ENCODE measurements around the gene GAL3ST1. TPM values are rescaled to one million over a fixed set of nuclear protein-coding genes. Genes with fewer than 3 reads are reported as not detected.

The GAL3ST1 gene
- total and polyA plus RNA-seq, 10 of the 15 experiments (the other 5 are each of a cell fraction or from before 2014, with no cell fraction given): not detected

GRCh38 chr22:30519842-30520425 lies 54.5 kb downstream of the GAL3ST1 start:
- ChIA-PET RAD21 (ENCODE audit: unreplicated experiment) (interaction anchor here (0.7 kb wide), 1 partner anchor 10 kb away, joined by 3 read pairs; no protein-coding TSS in a partner anchor), SMC1A (ENCODE audit: uncharacterized antibody, unreplicated experiment) (no interaction called here), CTCF (no interaction called here), POLR2A (no interaction called here)
- no TSS peak for BruUV-seq (replicated peaks)
- Histone ChIP-seq H3K4me3 (no peak overlapping the region), H3K27ac (ENCODE audit: control insufficient read depth, insufficient read depth) (no peak overlapping the region), H3K27me3 (replicated peaks in 1 of 2; ENCODE audit: control insufficient read depth in 2 of 2, insufficient read depth in 2 of 2, low read length in 1 of 2) (peaks cover 0 to 3% of the 10 kb centered on the region in 2 experiments; a peak in 2 of 4 replicates), H3K4me2 (ENCODE audit: control insufficient read depth, insufficient read depth) (no peak overlapping the region), H3K9ac (ENCODE audit: control insufficient read depth, insufficient read depth, low read length) (no peak overlapping the region), H3K4me1 (ENCODE audit: control insufficient read depth, insufficient read depth, low read length) (no peaks in the 10 kb centered on the region), H3K36me3 (ENCODE audit: control insufficient read depth in 2 of 2, insufficient read depth in 2 of 2, low read length in 1 of 2) (no peaks in the 10 kb centered on the region), H3K79me2 (ENCODE audit: control insufficient read depth, insufficient read depth, low read length) (no peaks in the 10 kb centered on the region), H3K9me3 (replicated peaks; ENCODE audit: control insufficient read depth, insufficient read depth, low read length) (no peaks in the 10 kb centered on the region), H2AFZ (ENCODE audit: control insufficient read depth, low read depth, low read length) (no peak overlapping the region), H4K20me1 (ENCODE audit: control insufficient read depth, insufficient read depth) (no peaks in the 10 kb centered on the region)
- no peak for FAIRE-seq
- in situ Hi-C loops (cut with MboI) (no loop called here), intact Hi-C loops (cut with micrococcal nuclease; ENCODE audit: unreplicated experiment) (no loop called here)
- DNase-seq (ENCODE audit: low read depth, low spot score): no peak
- ATAC-seq: no peak
- WGBS (ENCODE audit: insufficient coverage, insufficient replicate concordance, low lambda C conversion rate, missing lambda C conversion rate): 50% methylated on average over 7 of the region's 7 CpGs
- no peak for TF ChIP-seq MTA3 (IDR thresholded peaks at IDR 0.05; ENCODE audit: borderline replicate concordance, low read length)
- no peak for TF ChIP-seq NBN (IDR thresholded peaks at IDR 0.05)
- no peak for TF ChIP-seq ZNF622 (IDR thresholded peaks at IDR 0.05)
- no peak for TF ChIP-seq PML (IDR thresholded peaks at IDR 0.05; ENCODE audit: low read length)
- no peak for TF ChIP-seq IRF5 (IDR thresholded peaks at IDR 0.05; ENCODE audit: borderline replicate concordance)
- TF ChIP-seq ATF3 (IDR thresholded peaks at IDR 0.05; ENCODE audit: borderline replicate concordance, extremely low read depth, low read depth, low read length): no peak
- TF ChIP-seq REST (IDR thresholded peaks at IDR 0.05; ENCODE audit: low read depth, low read length): no peak
- TF ChIP-seq, protein P1, sequence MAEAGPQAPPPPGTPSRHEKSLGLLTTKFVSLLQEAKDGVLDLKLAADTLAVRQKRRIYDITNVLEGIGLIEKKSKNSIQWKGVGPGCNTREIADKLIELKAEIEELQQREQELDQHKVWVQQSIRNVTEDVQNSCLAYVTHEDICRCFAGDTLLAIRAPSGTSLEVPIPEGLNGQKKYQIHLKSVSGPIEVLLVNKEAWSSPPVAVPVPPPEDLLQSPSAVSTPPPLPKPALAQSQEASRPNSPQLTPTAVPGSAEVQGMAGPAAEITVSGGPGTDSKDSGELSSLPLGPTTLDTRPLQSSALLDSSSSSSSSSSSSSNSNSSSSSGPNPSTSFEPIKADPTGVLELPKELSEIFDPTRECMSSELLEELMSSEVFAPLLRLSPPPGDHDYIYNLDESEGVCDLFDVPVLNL (IDR thresholded peaks at IDR 0.05; ENCODE audit: low read depth, low read length): no peak
- no peak for TF ChIP-seq RFX5 (IDR thresholded peaks at IDR 0.05; ENCODE audit: low read depth, low read length)
- no peak for TF ChIP-seq GATAD2B (conservative IDR thresholded peaks at IDR 0.05; ENCODE audit: low read depth)
- TF ChIP-seq, protein P2, sequence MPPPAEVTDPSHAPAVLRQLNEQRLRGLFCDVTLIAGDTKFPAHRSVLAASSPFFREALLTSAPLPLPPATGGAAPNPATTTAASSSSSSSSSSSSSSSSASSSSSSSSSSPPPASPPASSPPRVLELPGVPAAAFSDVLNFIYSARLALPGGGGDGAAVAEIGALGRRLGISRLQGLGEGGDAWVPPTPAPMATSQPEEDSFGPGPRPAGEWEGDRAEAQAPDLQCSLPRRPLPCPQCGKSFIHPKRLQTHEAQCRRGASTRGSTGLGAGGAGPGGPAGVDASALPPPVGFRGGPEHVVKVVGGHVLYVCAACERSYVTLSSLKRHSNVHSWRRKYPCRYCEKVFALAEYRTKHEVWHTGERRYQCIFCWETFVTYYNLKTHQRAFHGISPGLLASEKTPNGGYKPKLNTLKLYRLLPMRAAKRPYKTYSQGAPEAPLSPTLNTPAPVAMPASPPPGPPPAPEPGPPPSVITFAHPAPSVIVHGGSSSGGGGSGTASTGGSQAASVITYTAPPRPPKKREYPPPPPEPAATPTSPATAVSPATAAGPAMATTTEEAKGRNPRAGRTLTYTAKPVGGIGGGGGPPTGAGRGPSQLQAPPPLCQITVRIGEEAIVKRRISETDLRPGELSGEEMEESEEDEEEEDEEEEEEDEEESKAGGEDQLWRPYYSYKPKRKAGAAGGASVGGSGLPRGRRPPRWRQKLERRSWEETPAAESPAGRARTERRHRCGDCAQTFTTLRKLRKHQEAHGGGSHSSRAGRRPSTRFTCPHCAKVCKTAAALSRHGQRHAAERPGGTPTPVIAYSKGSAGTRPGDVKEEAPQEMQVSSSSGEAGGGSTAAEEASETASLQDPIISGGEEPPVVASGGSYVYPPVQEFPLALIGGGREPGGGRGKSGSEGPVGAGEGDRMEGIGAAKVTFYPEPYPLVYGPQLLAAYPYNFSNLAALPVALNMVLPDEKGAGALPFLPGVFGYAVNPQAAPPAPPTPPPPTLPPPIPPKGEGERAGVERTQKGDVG (CRISPR knock-in tag; IDR thresholded peaks at IDR 0.05): no peak

Data from GM12878 (cell line).